Chondrocyte (in vitro differentiated cells): ENCODE results near the gene EPB41L4A. TPM values are rescaled to one million over a fixed set of nuclear protein-coding genes. Genes with fewer than 3 reads are reported as not detected.

Source experiments
- DNase-seq: peaks from one replicate; pipeline ENCODE4 v3.0.0; 2021; ENCODE audit warnings: mixed read lengths, low spot score
- H3K27ac Mint-ChIP-seq: one replicate; pipeline ENCODE4 v1.8.0; 2021; ENCODE audit warnings: mild to moderate bottlenecking, moderate library complexity, mixed read lengths; ENCODE audit not compliant: unreplicated experiment
- H3K27me3 Mint-ChIP-seq: 2 replicates; pipeline ENCODE4 v1.8.0; 2021; ENCODE audit warnings: low read depth, mixed read lengths
- H3K36me3 Mint-ChIP-seq: 2 replicates; pipeline ENCODE4 v1.8.0; 2021; ENCODE audit warnings: low read depth, mixed read lengths
- H3K4me1 Mint-ChIP-seq: 2 replicates; pipeline ENCODE4 v1.8.0; 2021; ENCODE audit warnings: low read depth, mild to moderate bottlenecking, mixed read lengths
- H3K4me3 Mint-ChIP-seq: one replicate; pipeline ENCODE4 v1.8.0; 2021; ENCODE audit warnings: mild to moderate bottlenecking, moderate library complexity, mixed read lengths; ENCODE audit not compliant: unreplicated experiment
- H3K9me3 Mint-ChIP-seq: 2 replicates; pipeline ENCODE4 v1.8.0; 2021; ENCODE audit warnings: low read depth, mixed read lengths
- total RNA-seq: library from RNA; stranded (reverse); gene quantifications from 3 replicates; pipeline ENCODE4 v1.2.1, GENCODE V29; 2021
- TF ChIP-seq, protein P1 (sequence below): fragments of 200-600 bp; sonication (generic); IDR thresholded peaks from 2 replicates; pipeline ENCODE4 v1.5.0; 2021; ENCODE audit warnings: antibody characterized with exemption, mild to moderate bottlenecking, moderate library complexity

The EPB41L4A gene
- total RNA-seq, 1 donor from 2014 or later: 3.9 TPM

DNA sequence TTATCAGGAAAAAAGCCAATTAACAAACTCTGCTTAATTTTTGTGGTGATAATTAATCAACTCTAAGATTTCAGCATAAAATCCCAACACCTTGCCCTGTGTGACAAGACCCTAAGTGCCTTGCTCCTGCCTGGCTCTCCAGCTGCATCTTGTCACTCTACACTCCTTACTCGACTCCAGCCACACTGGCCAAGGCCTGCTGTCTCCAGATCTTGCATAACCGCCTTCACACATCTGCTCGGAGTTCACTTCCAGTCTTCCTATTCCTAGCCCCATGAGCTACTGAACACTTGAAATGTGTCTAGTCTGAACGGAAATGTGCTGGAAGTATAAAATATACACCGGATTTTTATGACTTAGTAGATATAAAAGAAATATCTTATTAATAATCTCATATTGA is 259.6 kb downstream of the EPB41L4A start:
- H3K4me1 Mint-ChIP-seq: peaks cover 30% of the 10 kb centered on the region
- DNase-seq: no peak
- no peak overlapping the region for H3K4me3 Mint-ChIP-seq
- H3K27ac Mint-ChIP-seq: no peak overlapping the region
- H3K27me3 Mint-ChIP-seq: no peaks in the 10 kb centered on the region
- TF ChIP-seq, protein P1, sequence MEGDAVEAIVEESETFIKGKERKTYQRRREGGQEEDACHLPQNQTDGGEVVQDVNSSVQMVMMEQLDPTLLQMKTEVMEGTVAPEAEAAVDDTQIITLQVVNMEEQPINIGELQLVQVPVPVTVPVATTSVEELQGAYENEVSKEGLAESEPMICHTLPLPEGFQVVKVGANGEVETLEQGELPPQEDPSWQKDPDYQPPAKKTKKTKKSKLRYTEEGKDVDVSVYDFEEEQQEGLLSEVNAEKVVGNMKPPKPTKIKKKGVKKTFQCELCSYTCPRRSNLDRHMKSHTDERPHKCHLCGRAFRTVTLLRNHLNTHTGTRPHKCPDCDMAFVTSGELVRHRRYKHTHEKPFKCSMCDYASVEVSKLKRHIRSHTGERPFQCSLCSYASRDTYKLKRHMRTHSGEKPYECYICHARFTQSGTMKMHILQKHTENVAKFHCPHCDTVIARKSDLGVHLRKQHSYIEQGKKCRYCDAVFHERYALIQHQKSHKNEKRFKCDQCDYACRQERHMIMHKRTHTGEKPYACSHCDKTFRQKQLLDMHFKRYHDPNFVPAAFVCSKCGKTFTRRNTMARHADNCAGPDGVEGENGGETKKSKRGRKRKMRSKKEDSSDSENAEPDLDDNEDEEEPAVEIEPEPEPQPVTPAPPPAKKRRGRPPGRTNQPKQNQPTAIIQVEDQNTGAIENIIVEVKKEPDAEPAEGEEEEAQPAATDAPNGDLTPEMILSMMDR: no peak
- H3K9me3 Mint-ChIP-seq: peaks cover 12% of the 10 kb centered on the region
- peaks cover 20% of the 10 kb centered on the region for H3K36me3 Mint-ChIP-seq

DNA sequence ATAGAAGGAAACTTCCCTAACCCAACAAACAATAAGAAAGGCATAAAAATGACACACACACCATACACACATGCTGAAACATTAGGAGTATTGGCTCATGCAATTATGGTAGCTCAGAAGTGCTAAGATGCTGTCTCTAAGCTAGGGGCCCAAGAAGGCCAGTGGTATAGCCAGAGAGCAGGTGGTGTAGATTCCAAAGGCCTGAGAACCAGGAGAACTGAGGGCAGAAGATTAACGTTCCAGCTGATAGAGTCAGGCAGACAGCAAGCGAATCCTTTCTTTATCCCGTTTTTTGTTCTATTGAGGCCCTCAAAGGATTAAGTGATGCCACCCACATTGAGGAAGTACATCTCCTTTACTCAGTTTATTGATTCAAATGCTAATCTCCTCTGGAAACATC is 262.9 kb downstream of the EPB41L4A start:
- H3K9me3 Mint-ChIP-seq: peaks cover 12% of the 10 kb centered on the region
- H3K27ac Mint-ChIP-seq: no peak overlapping the region
- TF ChIP-seq, protein P1: no peak
- H3K4me3 Mint-ChIP-seq: no peak overlapping the region
- peaks cover 6% of the 10 kb centered on the region for H3K36me3 Mint-ChIP-seq
- H3K4me1 Mint-ChIP-seq: peaks cover 6% of the 10 kb centered on the region
- no peaks in the 10 kb centered on the region for H3K27me3 Mint-ChIP-seq
- DNase-seq: no peak

GRCh38 chr5:112154940-112155686 is 264.0 kb downstream of the EPB41L4A start:
- peaks cover under 1% of the 10 kb centered on the region for H3K4me1 Mint-ChIP-seq
- peaks cover 14% of the 10 kb centered on the region for H3K9me3 Mint-ChIP-seq
- no peak for DNase-seq
- H3K36me3 Mint-ChIP-seq: peaks cover 6% of the 10 kb centered on the region
- no peak overlapping the region for H3K27ac Mint-ChIP-seq
- no peak overlapping the region for H3K4me3 Mint-ChIP-seq
- no peaks in the 10 kb centered on the region for H3K27me3 Mint-ChIP-seq
- TF ChIP-seq, protein P1: no peak

DNA sequence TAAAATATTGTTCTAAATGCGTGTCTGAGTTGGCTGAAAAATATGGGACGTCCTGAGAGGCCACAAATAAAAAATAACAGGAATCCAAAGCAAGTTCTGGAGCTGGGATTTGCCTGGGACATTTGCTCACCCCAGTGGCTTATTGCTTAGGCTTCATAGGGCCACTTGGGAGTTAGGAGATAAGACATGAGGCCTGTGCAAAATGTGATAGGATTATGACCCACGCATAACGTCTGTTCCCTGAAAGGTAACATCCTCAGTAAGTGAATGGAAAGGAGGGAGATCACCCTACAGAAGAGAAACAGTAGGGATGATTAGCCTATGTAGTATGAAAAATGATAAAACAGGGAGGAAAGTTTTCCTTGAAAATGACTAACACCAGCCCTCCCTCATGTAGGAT is 269.4 kb downstream of the EPB41L4A start:
- H3K27me3 Mint-ChIP-seq: no peaks in the 10 kb centered on the region
- TF ChIP-seq, protein P1: no peak
- peaks cover 19% of the 10 kb centered on the region for H3K4me1 Mint-ChIP-seq
- H3K9me3 Mint-ChIP-seq: peaks cover 11% of the 10 kb centered on the region
- no peak overlapping the region for H3K4me3 Mint-ChIP-seq
- no peaks in the 10 kb centered on the region for H3K36me3 Mint-ChIP-seq
- no peak for DNase-seq
- no peak overlapping the region for H3K27ac Mint-ChIP-seq

GRCh38 chr5:112146323-112147226 is 272.5 kb downstream of the EPB41L4A start:
- TF ChIP-seq, protein P1: peak; percentile 92
- Mint-ChIP-seq H3K4me3 (peak overlapping the region; percentile 1), H3K36me3 (no peaks in the 10 kb centered on the region), H3K27ac (peak overlapping the region; percentile 80), H3K27me3 (no peaks in the 10 kb centered on the region), H3K9me3 (peaks cover 14% of the 10 kb centered on the region), H3K4me1 (peaks cover 40% of the 10 kb centered on the region)
- DNase-seq: no peak
